Stomach (tissue), 9 donors: ENCODE results near the gene HP1BP3. TPM values are rescaled to one million over a fixed set of nuclear protein-coding genes. Genes with fewer than 3 reads are reported as not detected.

ENCODE experiments used
- DNase-seq, 2 donors: peaks; one replicate each; pipeline versions ENCODE4 v3.0.0 to v3.0.0-alpha.2; 2013 to 2019
- H3K27ac ChIP-seq, 5 donors: fragments of 200-600 bp in 4 of 5; sonication (generic) in 4 of 5; one replicate each; pipeline ENCODE4 v1.5.1; 2013 to 2019; ENCODE audit warnings: mild to moderate bottlenecking in 1 of 5, moderate library complexity in 1 of 5
- H3K27me3 ChIP-seq, 3 donors: fragments of 200-600 bp; sonication (generic); one replicate each; pipeline ENCODE4 v1.5.1; 2017 to 2019; ENCODE audit warnings: mixed run types in 1 of 3
- H3K36me3 ChIP-seq, 4 donors: fragments of 200-600 bp; sonication (generic); 1 replicate in 3 of 4; 2 replicates in 1 of 4; pipeline ENCODE4 v1.5.1; 2016 to 2019
- H3K4me1 ChIP-seq, 4 donors: fragments of 200-600 bp; sonication (generic); one replicate each; pipeline ENCODE4 v1.5.1; 2016 to 2019
- H3K4me3 ChIP-seq, 4 donors: fragments of 200-600 bp; sonication (generic) in 3 of 4; one replicate each; pipeline ENCODE4 v1.5.1; 2016 to 2019; ENCODE audit warnings: mild to moderate bottlenecking in 1 of 4
- H3K9me3 ChIP-seq, 4 donors: fragments of 200-600 bp; sonication (generic); one replicate each; pipeline ENCODE4 v1.5.1; 2016 to 2019
- EP300 ChIP-seq: sonication (generic); formaldehyde crosslinking; IDR thresholded peaks from one replicate; pipeline ENCODE4 v1.6.1; 2017; ENCODE audit warnings: antibody characterized with exemption
- POLR2A ChIP-seq, 4 donors: fragments of 450-650 bp; IDR thresholded peaks; one replicate each; pipeline ENCODE4 v1.6.1; 2016; ENCODE audit warnings: antibody characterized with exemption in 4 of 4, control low read depth in 2 of 4, mild to moderate bottlenecking in 1 of 4, moderate library complexity in 1 of 4
- POLR2AphosphoS5 ChIP-seq, 3 donors: sonication (generic); formaldehyde crosslinking; IDR thresholded peaks; one replicate each; pipeline ENCODE4 v1.6.1; 2016; ENCODE audit warnings: antibody characterized with exemption in 3 of 3
- WGBS, 5 donors: extraction: QIAGEN DNeasy Blood & Tissue Kit in 3 of 5; methylation state at CpG; one replicate each; pipeline versions ENCODE4 v1.1.5 to v1.1.7; 2013 to 2018; 5-methylcytosine and 5-hydroxymethylcytosine counted together
- intact Hi-C: fragments of 100-400 bp; cut with DNase I; formaldehyde crosslinking; loops from one replicate; pipeline ENCODE4 v1.15.1; 2023; ENCODE audit warnings: low total_unique reads
- polyA plus RNA-seq, 3 donors: library from polyadenylated mRNA; stranded (reverse); fragments of 200-250 nt; gene quantifications; one replicate each; pipeline ENCODE4 v1.2.3, GENCODE V29; 2013
- total RNA-seq, 5 donors: library from RNA; depleted of rRNA; stranded (reverse); fragments of >200 nt; gene quantifications; one replicate each; pipeline versions ENCODE4 v1.1.0 to v1.2.3, GENCODE V29; 2014 to 2016
- TF ChIP-seq, protein P1 (sequence below), 7 experiments: fragments of 450-650 bp in 4 of 7; fragments of 200-600 bp in 3 of 7; sonication (generic) in 3 of 7; IDR thresholded peaks; one replicate each; pipeline ENCODE4 v1.5.1; 2016 to 2019; ENCODE audit warnings: antibody characterized with exemption in 7 of 7, control low read depth in 2 of 7, mild to moderate bottlenecking in 1 of 7
- donor health status: healthy with polysubstance abuse.
- donor health status: Bipolar disorder and iron deficiency.
- donor health status: healthy.

HP1BP3 gene
- total and polyA plus RNA-seq, 8 donors, result 55.2 to 649 (median 232) TPM

DNA sequence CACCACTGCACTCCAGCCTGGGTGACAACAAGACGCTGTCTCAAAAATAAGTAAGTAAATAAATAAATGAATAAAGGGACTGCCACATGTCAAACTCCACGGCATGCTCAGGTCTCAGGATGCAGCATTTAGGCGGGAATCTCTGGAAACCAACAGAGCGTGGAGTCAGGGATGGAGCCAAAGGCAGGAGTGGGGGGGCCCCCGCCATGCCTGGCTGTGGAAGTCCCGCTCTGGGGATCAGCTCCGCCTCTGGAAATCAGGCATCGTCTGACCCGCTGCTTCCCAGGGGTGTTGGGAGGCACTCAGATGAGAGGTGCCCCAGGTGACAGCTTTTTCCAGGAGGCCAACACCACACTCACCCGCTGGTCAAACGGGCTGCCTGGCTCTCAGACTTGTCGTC, 89.5 kb downstream of the HP1BP3 start:
- TF ChIP-seq POLR2AphosphoS5 (IDR thresholded peaks at IDR 0.05) (no peak), POLR2A (IDR thresholded peaks at IDR 0.05) (no peak), EP300 (no peak)
- TF ChIP-seq, protein P1, sequence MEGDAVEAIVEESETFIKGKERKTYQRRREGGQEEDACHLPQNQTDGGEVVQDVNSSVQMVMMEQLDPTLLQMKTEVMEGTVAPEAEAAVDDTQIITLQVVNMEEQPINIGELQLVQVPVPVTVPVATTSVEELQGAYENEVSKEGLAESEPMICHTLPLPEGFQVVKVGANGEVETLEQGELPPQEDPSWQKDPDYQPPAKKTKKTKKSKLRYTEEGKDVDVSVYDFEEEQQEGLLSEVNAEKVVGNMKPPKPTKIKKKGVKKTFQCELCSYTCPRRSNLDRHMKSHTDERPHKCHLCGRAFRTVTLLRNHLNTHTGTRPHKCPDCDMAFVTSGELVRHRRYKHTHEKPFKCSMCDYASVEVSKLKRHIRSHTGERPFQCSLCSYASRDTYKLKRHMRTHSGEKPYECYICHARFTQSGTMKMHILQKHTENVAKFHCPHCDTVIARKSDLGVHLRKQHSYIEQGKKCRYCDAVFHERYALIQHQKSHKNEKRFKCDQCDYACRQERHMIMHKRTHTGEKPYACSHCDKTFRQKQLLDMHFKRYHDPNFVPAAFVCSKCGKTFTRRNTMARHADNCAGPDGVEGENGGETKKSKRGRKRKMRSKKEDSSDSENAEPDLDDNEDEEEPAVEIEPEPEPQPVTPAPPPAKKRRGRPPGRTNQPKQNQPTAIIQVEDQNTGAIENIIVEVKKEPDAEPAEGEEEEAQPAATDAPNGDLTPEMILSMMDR (IDR thresholded peaks at IDR 0.05), result no peak
- peaks cover 0 to 16% (median 13%) of the 10 kb centered on the region in 4 donors for H3K4me1 ChIP-seq
- no peaks in the 10 kb centered on the region for H3K27me3 ChIP-seq
- no peak for DNase-seq
- WGBS, 5 donors, result 76 to 90% (median 80%) methylated on average over 9 to 12 of the region's 12 CpGs
- peak overlapping the region in 1 of 5 donors; percentile 86 for H3K27ac ChIP-seq
- no peaks in the 10 kb centered on the region for H3K9me3 ChIP-seq
- H3K36me3 ChIP-seq, result no peaks in the 10 kb centered on the region
- H3K4me3 ChIP-seq, result no peak overlapping the region
- intact Hi-C loops, result loop anchor here (10.0 kb wide), 2 partner anchors 277 to 497 kb away; no protein-coding TSS in a partner anchor

DNA sequence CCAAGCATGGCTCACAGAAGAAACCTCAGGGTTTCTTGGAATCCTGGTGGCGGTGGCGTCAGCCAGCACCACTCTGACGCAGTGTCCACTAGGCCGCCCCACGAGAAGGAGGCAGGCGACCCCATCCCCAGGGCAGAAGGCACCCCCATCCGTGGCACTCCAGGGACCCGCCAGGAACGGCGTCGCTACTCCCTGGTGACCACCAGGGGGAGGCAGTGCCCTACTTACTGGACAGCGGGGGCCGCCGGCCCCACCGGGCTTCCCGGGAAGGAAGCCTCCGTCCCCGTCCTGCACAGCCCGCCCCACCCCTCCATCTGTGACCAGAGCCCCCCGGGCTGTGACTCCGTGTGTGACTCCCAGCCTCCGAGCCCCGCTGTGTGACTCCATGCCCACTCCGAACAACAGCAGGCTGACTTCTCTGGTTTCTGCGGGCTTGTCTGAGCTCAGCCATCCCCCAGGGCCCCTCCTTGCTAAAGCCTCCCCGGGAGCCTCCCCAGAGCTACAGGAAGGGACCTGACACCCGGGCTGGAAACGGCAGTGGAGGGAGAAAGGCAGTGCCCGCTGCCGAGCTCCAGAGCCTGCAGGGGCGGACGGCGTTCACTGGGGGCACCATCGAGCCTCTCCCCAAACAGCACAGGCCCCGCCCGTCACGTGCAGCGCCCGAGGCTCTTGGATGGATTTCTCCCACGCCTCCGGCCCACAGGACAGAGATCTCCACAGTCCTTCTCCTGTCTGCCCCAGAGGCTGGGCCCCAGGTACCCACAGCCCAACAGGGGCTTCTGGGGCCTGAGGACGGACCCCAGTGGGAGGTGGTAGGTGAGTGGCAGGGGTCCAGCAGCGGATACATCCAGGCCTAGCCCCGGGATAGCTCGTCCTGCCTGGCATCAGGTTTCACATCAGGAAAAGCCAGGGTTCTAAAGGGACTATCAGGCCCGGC, 90.4 kb downstream of the HP1BP3 start:
- H3K4me3 ChIP-seq, result peak overlapping the region; percentile 56 to 69 (median 60)
- 1 to 2% (median 2%) methylated on average over 37 to 46 of the region's 46 CpGs for WGBS, 5 donors
- peaks cover 0 to 16% (median 13%) of the 10 kb centered on the region in 4 donors for H3K4me1 ChIP-seq
- intact Hi-C loops, result loop anchor here (10.0 kb wide), 2 partner anchors 278 to 498 kb away; no protein-coding TSS in a partner anchor
- peak; percentile 80 to 96 for DNase-seq
- no peaks in the 10 kb centered on the region for H3K36me3 ChIP-seq
- no peak for TF ChIP-seq POLR2A (IDR thresholded peaks at IDR 0.05)
- no peak for TF ChIP-seq EP300
- TF ChIP-seq, protein P1 (IDR thresholded peaks at IDR 0.05), result peak in 5 of 7 experiments; percentile 71 to 94 (median 77)
- TF ChIP-seq POLR2AphosphoS5 (IDR thresholded peaks at IDR 0.05), result peak in 1 of 3 donors; percentile 48
- H3K27me3 ChIP-seq, result no peaks in the 10 kb centered on the region
- peaks cover 0 to 4% (median 0%) of the 10 kb centered on the region in 4 donors for H3K9me3 ChIP-seq
- peak overlapping the region; percentile 37 to 86 (median 79) for H3K27ac ChIP-seq

DNA sequence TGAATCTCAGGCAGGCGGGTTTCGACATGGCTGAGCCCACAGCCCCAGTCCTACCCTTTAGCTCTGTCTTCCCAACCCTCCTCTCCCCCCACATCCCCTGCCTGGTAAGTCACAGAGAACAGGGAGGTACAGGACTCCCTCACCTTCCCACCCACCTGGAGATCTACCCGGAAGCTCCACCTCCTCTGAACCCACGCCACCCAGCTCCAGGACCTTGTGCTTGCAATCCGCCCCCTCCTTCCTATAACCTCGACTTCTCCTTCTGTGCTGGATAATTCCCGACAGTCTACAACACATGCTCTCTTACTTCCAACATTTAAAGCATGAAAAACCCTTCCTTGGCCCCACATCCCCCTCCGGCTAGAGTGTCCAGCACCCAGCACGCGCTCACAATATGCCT, 91.6 kb downstream of the HP1BP3 start:
- intact Hi-C loops, result loop anchor here (10.0 kb wide), 2 partner anchors 279 to 499 kb away; no protein-coding TSS in a partner anchor
- 83 to 87% (median 83%) methylated on average over 10 of the region's 10 CpGs for WGBS, 5 donors
- H3K27ac ChIP-seq, result no peak overlapping the region
- H3K9me3 ChIP-seq, result peaks cover 0 to 5% (median 0%) of the 10 kb centered on the region in 4 donors
- TF ChIP-seq POLR2AphosphoS5 (IDR thresholded peaks at IDR 0.05) (no peak), POLR2A (IDR thresholded peaks at IDR 0.05) (no peak), EP300 (no peak)
- TF ChIP-seq, protein P1 (IDR thresholded peaks at IDR 0.05), result no peak
- no peak for DNase-seq
- no peak overlapping the region for H3K4me3 ChIP-seq
- peaks cover 0 to 16% (median 13%) of the 10 kb centered on the region in 4 donors for H3K4me1 ChIP-seq
- H3K36me3 ChIP-seq, result no peaks in the 10 kb centered on the region
- no peaks in the 10 kb centered on the region for H3K27me3 ChIP-seq

DNA sequence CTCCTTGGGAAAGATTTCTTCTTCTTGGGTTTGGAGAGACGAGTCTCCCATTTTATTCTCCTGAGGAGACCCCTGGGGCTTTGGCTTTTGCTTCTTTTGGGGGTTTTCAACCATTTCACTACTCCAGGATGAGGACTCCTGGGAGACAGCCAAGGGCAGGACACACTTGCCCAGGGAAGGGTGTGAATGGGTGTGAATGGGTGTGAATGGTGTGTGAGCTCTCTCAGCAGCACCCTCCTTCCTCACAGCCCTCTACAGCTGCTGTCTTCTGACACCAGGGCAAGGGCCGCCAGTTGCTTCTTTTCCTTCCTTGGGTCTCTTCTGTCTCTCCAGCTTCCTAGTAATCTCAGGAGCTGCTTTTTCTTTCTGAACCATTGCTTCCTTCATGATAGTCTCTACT, 93.5 kb downstream of the HP1BP3 start:
- Histone ChIP-seq H3K4me1 (peaks cover 0 to 16% (median 13%) of the 10 kb centered on the region in 4 donors), H3K4me3 (no peak overlapping the region), H3K36me3 (no peaks in the 10 kb centered on the region), H3K27ac (no peak overlapping the region), H3K9me3 (peaks cover 0 to 5% (median 0%) of the 10 kb centered on the region in 4 donors), H3K27me3 (no peaks in the 10 kb centered on the region)
- intact Hi-C loops, result loop anchor here (10.0 kb wide), 2 partner anchors 281 to 501 kb away; no protein-coding TSS in a partner anchor
- TF ChIP-seq EP300, result no peak
- TF ChIP-seq POLR2A (IDR thresholded peaks at IDR 0.05), result no peak
- no peak for DNase-seq
- 64 to 86% (median 80%) methylated on average over 2 of the region's 2 CpGs for WGBS, 5 donors

Other genes starting within 250 kb of the HP1BP3 start
- not detected for gene FAM43B, start 234.7 kb downstream of the HP1BP3 start, total RNA-seq
- gene FAM43B, start 234.7 kb downstream of the HP1BP3 start, polyA plus RNA-seq, result under 1 TPM in 2 of 3 donors, not detected in 1; 0.05 to 0.25 TPM
- 1 to 10 TPM in 1 of 5 donors, not detected in 4; 1.3 TPM for gene CDA, start 198.2 kb downstream of the HP1BP3 start, total RNA-seq
- gene CDA, start 198.2 kb downstream of the HP1BP3 start, polyA plus RNA-seq, result 1 to 10 TPM in 2 of 3 donors, not detected in 1; 6.0 to 8.4 TPM
- 100 to 1,000 TPM in 1 of 5 donors, 10 to 100 TPM in 4; 21.0 to 169 (median 42.4) TPM for gene PINK1, start 153.8 kb downstream of the HP1BP3 start, total RNA-seq
- gene PINK1, start 153.8 kb downstream of the HP1BP3 start, polyA plus RNA-seq, result 10 to 100 TPM; 53.2 to 74.1 (median 69.9) TPM
- gene DDOST, start 125.9 kb downstream of the HP1BP3 start, total RNA-seq, result 100 to 1,000 TPM in 2 of 5 donors, 10 to 100 TPM in 3; 38.5 to 227 (median 88.1) TPM
- 100 to 1,000 TPM in 2 of 3 donors, 10 to 100 TPM in 1; 84.6 to 119 (median 117) TPM for gene DDOST, start 125.9 kb downstream of the HP1BP3 start, polyA plus RNA-seq
- gene KIF17, start 69.3 kb downstream of the HP1BP3 start, total RNA-seq, result 1 to 10 TPM in 2 of 5 donors, not detected in 3; 1.3 to 1.5 TPM
- 1 to 10 TPM in 1 of 3 donors, under 1 TPM in 2; 0.56 to 1.4 (median 0.78) TPM for gene KIF17, start 69.3 kb downstream of the HP1BP3 start, polyA plus RNA-seq
- gene SH2D5, start 54.6 kb downstream of the HP1BP3 start, total RNA-seq, result 1 to 10 TPM in 1 of 5 donors, under 1 TPM in 1, not detected in 3; 0.29 to 7.0 TPM
- under 1 TPM in 2 of 3 donors, not detected in 1; 0.18 to 0.44 TPM for gene SH2D5, start 54.6 kb downstream of the HP1BP3 start, polyA plus RNA-seq